ENCODE results near the gene ST7.

- no peak for TF ChIP-seq CTCF (IDR thresholded peaks at IDR 0.05; ENCODE audit: insufficient read depth, low read depth, low read length)
- no peak for TF ChIP-seq EZH2 (IDR thresholded peaks at IDR 0.05; ENCODE audit: insufficient read depth, low read length)
Measured at GRCh38 chr7:117124591-117125220, 171.4 kb downstream of the ST7 start.
